ENCODE results near the gene KIF14.

DNA sequence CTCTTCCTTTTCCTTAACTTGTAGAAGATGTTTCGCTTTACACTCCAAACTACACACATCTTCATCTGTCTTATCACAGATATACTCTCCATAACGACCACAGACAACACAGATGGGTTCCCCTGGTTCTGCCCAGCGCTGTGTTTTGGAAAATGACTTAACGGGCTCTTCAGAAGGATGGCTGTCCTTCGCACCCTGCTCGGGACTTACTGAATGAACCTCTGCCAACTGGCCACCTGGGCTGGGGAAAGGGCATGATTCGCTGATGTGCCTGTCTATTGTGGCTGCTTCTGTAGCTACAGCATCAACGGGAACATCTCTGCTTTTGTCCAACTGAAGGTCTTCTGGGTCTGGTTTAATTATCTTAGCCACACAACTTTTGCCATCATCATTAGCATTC is 45.8 kb upstream of the KIF14 start:
- no peak for TF ChIP-seq CTCF (IDR thresholded peaks at IDR 0.05)
- no peak for TF ChIP-seq EP300 (IDR thresholded peaks at IDR 0.05)
- no peak for TF ChIP-seq POLR2AphosphoS5 (IDR thresholded peaks at IDR 0.05)

Measured in sigmoid colon (tissue), 4 donors.